Mesendoderm (in vitro differentiated cells): ENCODE results near the gene RFTN2.
"Not testable (repeated sequence)": the region's sequence is repeated elsewhere in the genome, so short reads cannot be mapped to it uniquely, and the experiment has no call there.

Source experiments
- DNase-seq: peaks from one replicate; pipeline ENCODE4 v3.0.0; 2013
- H2AK5ac ChIP-seq: 2 replicates; pipeline ENCODE4 v1.6.1; 2013; ENCODE audit warnings: low read length, inconsistent platforms
- H2BK120ac ChIP-seq: 2 replicates; pipeline ENCODE4 v1.6.1; 2013; ENCODE audit warnings: low read depth, mild to moderate bottlenecking, low read length, moderate library complexity, mixed read lengths
- H2BK15ac ChIP-seq: replicated peaks from 2 replicates; pipeline ENCODE4 v1.6.1; 2013; ENCODE audit warnings: low read depth, mild to moderate bottlenecking, moderate library complexity
- H2BK5ac ChIP-seq: 2 replicates; pipeline ENCODE4 v1.6.1; 2013; ENCODE audit warnings: low read length, inconsistent platforms
- H3K18ac ChIP-seq: 2 replicates; pipeline ENCODE4 v1.6.1; 2013; ENCODE audit warnings: mild to moderate bottlenecking, low read length, mixed read lengths
- H3K23ac ChIP-seq: one replicate; pipeline ENCODE4 v1.6.1; 2013; ENCODE audit warnings: low read length
- H3K27ac ChIP-seq: 2 replicates; pipeline ENCODE4 v1.5.1; 2013; ENCODE audit warnings: low read depth, mild to moderate bottlenecking, inconsistent platforms, low read length, moderate library complexity
- H3K27me3 ChIP-seq: 2 replicates; pipeline ENCODE4 v1.6.1; 2013; ENCODE audit warnings: low read length, control low read depth, mild to moderate bottlenecking, inconsistent platforms; ENCODE audit not compliant: insufficient read depth, poor library complexity
- H3K36me3 ChIP-seq: 2 replicates; pipeline ENCODE4 v1.6.1; 2013; ENCODE audit warnings: low read length, inconsistent platforms; ENCODE audit not compliant: control insufficient read depth, insufficient read depth
- H3K4ac ChIP-seq: one replicate; pipeline ENCODE4 v1.6.1; 2013; ENCODE audit warnings: low read depth, mild to moderate bottlenecking, low read length, moderate library complexity
- H3K4me1 ChIP-seq: 2 replicates; pipeline ENCODE4 v1.6.1; 2013; ENCODE audit warnings: low read depth, low read length, inconsistent platforms; ENCODE audit not compliant: control insufficient read depth
- H3K4me2 ChIP-seq: 2 replicates; pipeline ENCODE4 v1.6.1; 2013; ENCODE audit warnings: low read length
- H3K4me3 ChIP-seq: 2 replicates; pipeline ENCODE4 v1.5.1; 2013; ENCODE audit warnings: mild to moderate bottlenecking, low read length
- H3K56ac ChIP-seq: one replicate; pipeline ENCODE4 v1.6.1; 2013; ENCODE audit warnings: low read length
- H3K79me1 ChIP-seq: 2 replicates; pipeline ENCODE4 v1.6.1; 2013; ENCODE audit warnings: low read length, inconsistent platforms
- H3K79me2 ChIP-seq: 2 replicates; pipeline ENCODE4 v1.6.1; 2013; ENCODE audit warnings: mild to moderate bottlenecking, low read length; ENCODE audit not compliant: control insufficient read depth, insufficient read depth
- H3K9ac ChIP-seq: 2 replicates; pipeline ENCODE4 v1.6.1; 2013; ENCODE audit warnings: low read length, inconsistent platforms
- H4K5ac ChIP-seq: one replicate; pipeline ENCODE4 v1.6.1; 2013; ENCODE audit warnings: low read length
- H4K8ac ChIP-seq: one replicate; pipeline ENCODE4 v1.6.1; 2013; ENCODE audit warnings: low read depth, mild to moderate bottlenecking, control low read depth, low read length, moderate library complexity
- WGBS: extraction: QIAGEN DNeasy Blood & Tissue Kit; methylation state at CpG from one replicate; pipeline ENCODE4 v1.1.7; 2013; ENCODE audit warnings: low lambda C conversion rate, missing lambda C conversion rate; ENCODE audit not compliant: insufficient coverage; ENCODE audit errors: extremely low coverage; 5-methylcytosine and 5-hydroxymethylcytosine counted together

The RFTN2 gene

DNA sequence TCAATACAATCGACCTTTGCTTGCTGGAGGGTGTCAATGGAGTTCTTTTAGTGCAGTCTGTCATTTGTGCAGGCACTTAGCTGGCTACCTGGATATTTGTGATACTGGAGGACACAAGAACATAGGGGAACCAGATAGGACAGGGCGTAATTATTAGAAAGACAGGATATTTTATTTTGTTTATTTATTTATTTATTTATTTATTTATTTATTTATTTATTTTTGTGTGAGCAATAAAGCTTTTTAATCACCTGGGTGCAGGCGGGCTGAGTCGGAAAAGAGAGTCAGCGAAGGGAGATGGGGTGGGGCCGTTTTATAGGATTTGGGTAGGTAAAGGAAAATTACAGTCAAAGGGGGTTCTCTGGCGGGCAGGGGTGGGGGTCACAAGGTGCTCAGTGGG, 33.8 kb upstream of the RFTN2 start:
- not testable (repeated sequence) for DNase-seq, H2BK15ac ChIP-seq, H3K4ac ChIP-seq, H3K23ac ChIP-seq, H3K27me3 ChIP-seq, H3K27ac ChIP-seq, H3K4me3 ChIP-seq, H4K5ac ChIP-seq, H2BK5ac ChIP-seq, H2BK120ac ChIP-seq, H3K4me1 ChIP-seq, H4K8ac ChIP-seq, H3K36me3 ChIP-seq, H2AK5ac ChIP-seq
- Histone ChIP-seq H3K18ac (peak overlapping the region; percentile 25), H3K9ac (peak overlapping the region; percentile 65), H3K79me1 (peaks cover 15% of the 10 kb centered on the region), H3K79me2 (peaks cover 53% of the 10 kb centered on the region), H3K56ac (peak overlapping the region; percentile 76), H3K4me2 (peak overlapping the region; percentile 25)
- WGBS: no CpG with 5 or more reads among the region's 7 CpGs

DNA sequence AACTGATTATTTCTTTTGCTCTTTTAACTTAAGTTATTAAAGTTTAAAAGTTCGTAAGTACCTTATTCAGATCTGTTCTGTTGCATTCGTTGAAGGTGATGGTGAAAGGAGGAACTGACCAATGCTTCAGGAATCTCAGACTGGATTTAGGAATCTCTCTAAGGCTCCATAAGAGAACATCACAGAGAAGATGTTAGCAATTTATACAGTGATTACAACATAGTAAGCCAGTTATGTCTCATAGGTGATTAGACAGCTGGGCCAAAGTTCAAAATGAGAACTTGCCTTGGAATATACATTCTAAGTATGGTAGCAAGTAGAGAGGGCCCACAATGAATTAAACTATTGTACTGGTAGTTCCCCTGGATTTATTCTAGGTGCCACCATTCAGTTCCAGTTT, 32.9 kb upstream of the RFTN2 start:
- Histone ChIP-seq H3K18ac (peak overlapping the region; percentile 83), H3K4me2 (peak overlapping the region; percentile 39), H2BK120ac (no peak overlapping the region), H3K27me3 (no peaks in the 10 kb centered on the region), H3K4me1 (peaks cover 10% of the 10 kb centered on the region), H3K79me1 (peaks cover 15% of the 10 kb centered on the region), H2BK15ac (no peak overlapping the region), H3K23ac (no peak overlapping the region), H3K9ac (peak overlapping the region; percentile 65), H2AK5ac (no peak overlapping the region), H3K27ac (no peak overlapping the region), H3K56ac (peak overlapping the region; percentile 60), H2BK5ac (no peak overlapping the region), H4K8ac (no peak overlapping the region), H3K36me3 (no peaks in the 10 kb centered on the region), H3K4ac (no peak overlapping the region), H3K79me2 (peaks cover 53% of the 10 kb centered on the region), H4K5ac (no peak overlapping the region), H3K4me3 (no peak overlapping the region)
- DNase-seq: peak; percentile 42
- no CpG with 5 or more reads among the region's 2 CpGs for WGBS

GRCh38 chr2:197707316-197708213, 32.2 kb upstream of the RFTN2 start:
- Histone ChIP-seq H3K23ac (no peak overlapping the region), H3K27ac (no peak overlapping the region), H3K9ac (peak overlapping the region; percentile 97), H3K56ac (peak overlapping the region; percentile 96), H3K36me3 (no peaks in the 10 kb centered on the region), H3K4me2 (peak overlapping the region; percentile 92), H3K4me1 (peaks cover 8% of the 10 kb centered on the region), H3K18ac (no peak overlapping the region), H3K27me3 (no peaks in the 10 kb centered on the region), H2BK120ac (no peak overlapping the region), H3K79me2 (peaks cover 50% of the 10 kb centered on the region), H3K4me3 (peak overlapping the region; percentile 91), H4K8ac (no peak overlapping the region), H3K4ac (no peak overlapping the region), H4K5ac (no peak overlapping the region), H2BK5ac (peak overlapping the region; percentile 18), H2AK5ac (no peak overlapping the region), H3K79me1 (peaks cover 13% of the 10 kb centered on the region), H2BK15ac (no peak overlapping the region)
- DNase-seq: peak; percentile 60
- WGBS: no CpG with 5 or more reads among the region's 4 CpGs

GRCh38 chr2:197706839-197707207, 31.4 kb upstream of the RFTN2 start:
- H2BK15ac ChIP-seq: no peak overlapping the region
- no peaks in the 10 kb centered on the region for H3K27me3 ChIP-seq
- peaks cover 50% of the 10 kb centered on the region for H3K79me2 ChIP-seq
- H3K79me1 ChIP-seq: peaks cover 13% of the 10 kb centered on the region
- peak overlapping the region; percentile 92 for H3K4me2 ChIP-seq
- peaks cover 8% of the 10 kb centered on the region for H3K4me1 ChIP-seq
- H3K9ac ChIP-seq: peak overlapping the region; percentile 97
- H3K27ac ChIP-seq: no peak overlapping the region
- no peak overlapping the region for H3K18ac ChIP-seq
- H4K5ac ChIP-seq: no peak overlapping the region
- H2BK5ac ChIP-seq: peak overlapping the region; percentile 36
- H2AK5ac ChIP-seq: no peak overlapping the region
- no peak overlapping the region for H2BK120ac ChIP-seq
- no peaks in the 10 kb centered on the region for H3K36me3 ChIP-seq
- H3K23ac ChIP-seq: peak overlapping the region; percentile 29
- H3K4ac ChIP-seq: no peak overlapping the region
- H4K8ac ChIP-seq: no peak overlapping the region
- WGBS: no CpG with 5 or more reads among the region's 5 CpGs
- peak overlapping the region; percentile 91 for H3K4me3 ChIP-seq
- peak overlapping the region; percentile 96 for H3K56ac ChIP-seq
- DNase-seq: no peak

GRCh38 chr2:197705912-197706838, 30.8 kb upstream of the RFTN2 start:
- H4K8ac ChIP-seq: no peak overlapping the region
- peak overlapping the region; percentile 91 for H3K4me3 ChIP-seq
- no peak overlapping the region for H2BK15ac ChIP-seq
- no peaks in the 10 kb centered on the region for H3K36me3 ChIP-seq
- no peak overlapping the region for H3K4ac ChIP-seq
- H3K4me2 ChIP-seq: peak overlapping the region; percentile 92
- H3K27me3 ChIP-seq: no peaks in the 10 kb centered on the region
- H3K4me1 ChIP-seq: peaks cover 8% of the 10 kb centered on the region
- peak overlapping the region; percentile 97 for H3K9ac ChIP-seq
- peak overlapping the region; percentile 72 for H3K23ac ChIP-seq
- no peak overlapping the region for H4K5ac ChIP-seq
- no peak overlapping the region for H2AK5ac ChIP-seq
- peak overlapping the region; percentile 66 for H3K27ac ChIP-seq
- H3K56ac ChIP-seq: peak overlapping the region; percentile 96
- H2BK120ac ChIP-seq: no peak overlapping the region
- peak overlapping the region; percentile 25 for H3K18ac ChIP-seq
- peak overlapping the region; percentile 36 for H2BK5ac ChIP-seq
- no CpG with 5 or more reads among the region's 38 CpGs for WGBS
- H3K79me2 ChIP-seq: peaks cover 46% of the 10 kb centered on the region
- H3K79me1 ChIP-seq: peaks cover 10% of the 10 kb centered on the region
- DNase-seq: peak; percentile 50
